ENCODE results near the gene SPN. TPM values are rescaled to one million over a fixed set of nuclear protein-coding genes. Genes with fewer than 3 reads are reported as not detected.

SPN gene
- total and polyA plus RNA-seq, 12 donors, result 0.24 to 3.1 (median 1.2) TPM

DNA sequence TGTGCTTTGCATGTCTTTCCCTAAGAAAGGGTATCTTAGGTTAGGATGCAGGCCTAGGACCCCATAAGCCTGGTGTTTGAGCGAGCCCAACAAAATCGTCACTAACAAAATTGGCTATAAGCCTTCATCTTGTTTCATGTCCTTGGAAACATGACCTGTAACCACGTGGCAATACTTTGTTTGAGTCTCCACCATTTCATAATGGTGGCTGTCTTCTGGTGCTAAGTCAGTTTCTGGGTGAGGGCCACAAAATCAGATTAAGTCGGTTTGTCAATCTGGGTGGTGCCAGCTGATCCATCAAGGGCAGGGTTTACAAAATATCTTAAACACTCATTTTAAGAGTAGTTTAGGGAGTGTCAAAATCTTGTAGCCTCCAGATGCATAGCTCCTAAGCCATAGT is 49.8 kb downstream of the SPN start:
- Histone ChIP-seq H3K27me3 (no peaks in the 10 kb centered on the region), H3K9me3 (replicated peaks in 1 of 3) (no peaks in the 10 kb centered on the region), H3K36me3 (replicated peaks in 1 of 2) (no peaks in the 10 kb centered on the region), H3K4me3 (no peak overlapping the region), H3K4me1 (replicated peaks in 1 of 2) (peaks cover 0 to 6% of the 10 kb centered on the region in 2 donors), H3K27ac (no peak overlapping the region)
- DNase-seq, result no peak
- 50 to 72% (median 61%) methylated on average over 4 of the region's 4 CpGs for WGBS, 4 donors
- TF ChIP-seq, protein P1, sequence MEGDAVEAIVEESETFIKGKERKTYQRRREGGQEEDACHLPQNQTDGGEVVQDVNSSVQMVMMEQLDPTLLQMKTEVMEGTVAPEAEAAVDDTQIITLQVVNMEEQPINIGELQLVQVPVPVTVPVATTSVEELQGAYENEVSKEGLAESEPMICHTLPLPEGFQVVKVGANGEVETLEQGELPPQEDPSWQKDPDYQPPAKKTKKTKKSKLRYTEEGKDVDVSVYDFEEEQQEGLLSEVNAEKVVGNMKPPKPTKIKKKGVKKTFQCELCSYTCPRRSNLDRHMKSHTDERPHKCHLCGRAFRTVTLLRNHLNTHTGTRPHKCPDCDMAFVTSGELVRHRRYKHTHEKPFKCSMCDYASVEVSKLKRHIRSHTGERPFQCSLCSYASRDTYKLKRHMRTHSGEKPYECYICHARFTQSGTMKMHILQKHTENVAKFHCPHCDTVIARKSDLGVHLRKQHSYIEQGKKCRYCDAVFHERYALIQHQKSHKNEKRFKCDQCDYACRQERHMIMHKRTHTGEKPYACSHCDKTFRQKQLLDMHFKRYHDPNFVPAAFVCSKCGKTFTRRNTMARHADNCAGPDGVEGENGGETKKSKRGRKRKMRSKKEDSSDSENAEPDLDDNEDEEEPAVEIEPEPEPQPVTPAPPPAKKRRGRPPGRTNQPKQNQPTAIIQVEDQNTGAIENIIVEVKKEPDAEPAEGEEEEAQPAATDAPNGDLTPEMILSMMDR (IDR thresholded peaks at IDR 0.05), result no peak
- intact Hi-C loops (cut with DNase I), result no loop called here

DNA sequence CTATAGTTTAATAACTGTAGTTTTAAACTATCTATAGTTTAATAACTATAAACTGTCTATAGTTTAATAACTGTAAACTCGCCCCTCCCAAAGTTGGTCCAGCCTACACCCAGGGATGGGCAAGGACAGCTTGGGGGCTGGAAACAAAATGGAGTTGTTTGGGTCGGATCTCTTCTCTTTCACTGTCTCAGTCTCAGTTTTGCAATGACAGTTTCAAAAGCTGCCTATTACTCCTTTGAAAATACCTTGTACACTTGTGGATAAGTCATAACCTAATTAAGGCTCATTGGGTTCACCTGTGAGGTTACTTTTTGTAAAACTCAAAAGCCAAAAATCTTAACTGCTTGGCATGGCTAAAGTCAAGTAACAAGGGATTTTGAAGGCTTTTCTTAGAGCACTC is 51.3 kb downstream of the SPN start:
- Histone ChIP-seq H3K4me3 (no peak overlapping the region), H3K9me3 (replicated peaks in 1 of 3) (no peaks in the 10 kb centered on the region), H3K36me3 (replicated peaks in 1 of 2) (no peaks in the 10 kb centered on the region), H3K27me3 (no peaks in the 10 kb centered on the region), H3K27ac (no peak overlapping the region), H3K4me1 (replicated peaks in 1 of 2) (peaks cover 0 to 6% of the 10 kb centered on the region in 2 donors)
- no peak for TF ChIP-seq POLR2A (IDR thresholded peaks at IDR 0.05)
- TF ChIP-seq, protein P1 (IDR thresholded peaks at IDR 0.05), result no peak
- no peak for DNase-seq
- intact Hi-C loops (cut with DNase I), result no loop called here
- WGBS, 4 donors, result 72 to 93% (median 80%) methylated on average over 2 of the region's 2 CpGs

DNA sequence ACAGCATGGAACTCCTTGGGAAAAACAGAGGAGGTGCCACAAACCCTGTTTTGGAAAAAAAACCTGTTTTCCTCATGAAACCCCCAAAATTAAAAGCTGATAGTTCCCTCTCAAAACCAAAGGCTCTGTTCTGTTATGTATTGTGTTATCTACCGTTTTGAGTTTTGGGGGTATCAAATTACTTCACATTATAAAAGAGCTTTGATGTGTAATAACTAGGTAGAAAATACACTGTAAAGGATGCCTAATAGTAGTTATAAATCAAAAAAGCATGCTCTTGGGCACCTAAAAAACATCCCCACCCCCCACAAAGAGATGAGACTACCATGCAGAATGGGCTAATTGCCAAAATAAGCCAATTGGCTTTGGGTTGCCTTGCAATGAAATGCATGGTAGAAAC is 51.9 kb downstream of the SPN start:
- no peaks in the 10 kb centered on the region for H3K36me3 ChIP-seq (replicated peaks in 1 of 2)
- no peak for DNase-seq
- no peak for TF ChIP-seq POLR2A (IDR thresholded peaks at IDR 0.05)
- TF ChIP-seq, protein P1 (IDR thresholded peaks at IDR 0.05), result no peak
- no peaks in the 10 kb centered on the region for H3K27me3 ChIP-seq
- intact Hi-C loops (cut with DNase I), result no loop called here
- peaks cover 0 to 6% of the 10 kb centered on the region in 2 donors for H3K4me1 ChIP-seq (replicated peaks in 1 of 2)
- 10 to 38% (median 20%) methylated on average over 1 of the region's 1 CpG for WGBS, 4 donors
- no peaks in the 10 kb centered on the region for H3K9me3 ChIP-seq (replicated peaks in 1 of 3)
- H3K27ac ChIP-seq, result no peak overlapping the region
- no peak overlapping the region for H3K4me3 ChIP-seq

DNA sequence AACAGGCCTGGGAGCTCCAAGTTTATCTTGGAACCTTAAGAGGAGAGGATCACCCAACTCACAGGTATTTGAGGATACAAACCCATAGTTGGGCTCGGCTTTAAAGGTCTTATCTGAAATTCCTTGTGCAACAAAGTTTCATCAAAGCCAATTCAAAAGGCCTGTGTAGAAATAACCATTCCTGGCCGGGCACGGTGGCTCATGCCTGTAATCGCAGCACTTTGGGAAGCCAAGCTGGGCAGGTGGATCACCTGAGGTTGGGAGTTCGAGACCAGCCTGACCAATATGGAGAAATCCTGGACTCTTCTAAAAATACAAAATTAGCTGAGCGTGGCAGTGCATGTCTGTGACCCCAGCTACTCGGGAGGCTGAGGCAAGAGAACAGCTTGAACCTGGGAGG is 54.1 kb downstream of the SPN start:
- Histone ChIP-seq H3K9me3 (replicated peaks in 1 of 3) (no peaks in the 10 kb centered on the region), H3K27me3 (no peaks in the 10 kb centered on the region)

More for the DNA sequence above, 54.1 kb downstream of the SPN start:
- no peaks in the 10 kb centered on the region for H3K36me3 ChIP-seq (replicated peaks in 1 of 2)
- H3K4me3 ChIP-seq, result no peak overlapping the region
- DNase-seq, result no peak
- intact Hi-C loops (cut with DNase I), result no loop called here
- WGBS, 4 donors, result 80 to 88% (median 85%) methylated on average over 7 of the region's 7 CpGs
- H3K27ac ChIP-seq, result no peak overlapping the region
- H3K4me1 ChIP-seq (replicated peaks in 1 of 2), result no peaks in the 10 kb centered on the region
- TF ChIP-seq POLR2A (IDR thresholded peaks at IDR 0.05), result no peak
- TF ChIP-seq, protein P1 (IDR thresholded peaks at IDR 0.05), result no peak

All from adrenal gland (tissue), 12 donors.